Hematopoietic multipotent progenitor cell treated with erythropoietin and hydrocortisone succinate and interleukin-3 and kit ligand, for 4 days (in vitro differentiated cells): Measurements from ENCODE around the gene CREB5.
A peak's percentile ranks its signal among the peaks of the same experiment; 100 is the strongest.
"Not testable (repeated sequence)": the region's sequence is repeated elsewhere in the genome, so short reads cannot be mapped to it uniquely, and the experiment has no call there.

Source experiments
- DNase-seq: peaks from one replicate; pipeline ENCODE4 v3.0.0-alpha.2; 2015

Gene CREB5

DNA sequence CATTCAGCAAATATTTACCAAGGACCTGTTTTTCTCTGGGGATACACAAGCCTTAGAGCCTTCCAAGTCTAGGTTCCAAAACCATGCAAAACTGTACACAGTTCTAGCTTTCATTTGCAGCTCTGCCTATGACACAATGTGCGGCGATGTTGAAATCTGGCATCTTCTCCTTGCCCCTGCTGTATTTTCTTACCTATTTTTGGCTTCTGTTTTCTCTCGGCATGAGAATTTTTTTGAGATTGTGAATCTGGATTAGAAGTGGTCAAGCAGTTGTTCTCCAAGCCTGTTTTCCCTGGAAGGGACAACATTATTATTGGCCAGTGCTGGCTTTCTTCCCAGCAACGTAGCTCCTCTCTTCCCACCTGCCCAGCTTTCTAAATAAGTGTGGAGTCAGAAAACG, 176.3 kb downstream of the CREB5 start:
- DNase-seq = no peak

DNA sequence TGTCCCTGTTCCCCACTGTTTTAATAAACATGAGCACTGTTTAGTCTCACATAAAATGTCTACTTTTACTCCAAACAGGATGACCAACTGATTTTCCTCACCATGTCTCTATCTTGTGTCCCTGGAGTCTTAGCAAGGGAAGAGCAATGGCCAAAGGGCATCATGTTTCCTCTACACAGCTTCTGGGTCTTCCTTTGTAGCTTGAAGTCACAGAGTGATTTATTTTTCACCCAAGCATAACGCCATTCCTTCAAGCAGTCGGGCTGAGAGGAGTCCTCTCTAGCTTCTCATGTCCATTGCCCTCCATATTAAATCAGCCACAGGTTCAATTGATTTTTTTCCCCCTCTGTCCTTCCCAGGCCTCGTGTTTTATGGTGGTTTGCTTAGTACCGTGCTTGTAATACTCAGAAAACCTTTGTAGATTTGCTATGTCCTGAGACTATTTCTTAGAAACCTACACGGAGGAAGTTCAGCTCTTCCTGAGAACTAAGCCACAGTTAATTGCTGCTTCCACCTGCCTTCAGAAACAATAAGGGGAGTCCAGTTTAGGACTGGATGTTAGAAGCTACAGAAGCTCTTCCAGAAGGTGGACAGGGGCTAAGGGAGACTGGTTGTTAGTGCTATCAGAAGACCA, 178.8 kb downstream of the CREB5 start:
- DNase-seq = no peak

DNA sequence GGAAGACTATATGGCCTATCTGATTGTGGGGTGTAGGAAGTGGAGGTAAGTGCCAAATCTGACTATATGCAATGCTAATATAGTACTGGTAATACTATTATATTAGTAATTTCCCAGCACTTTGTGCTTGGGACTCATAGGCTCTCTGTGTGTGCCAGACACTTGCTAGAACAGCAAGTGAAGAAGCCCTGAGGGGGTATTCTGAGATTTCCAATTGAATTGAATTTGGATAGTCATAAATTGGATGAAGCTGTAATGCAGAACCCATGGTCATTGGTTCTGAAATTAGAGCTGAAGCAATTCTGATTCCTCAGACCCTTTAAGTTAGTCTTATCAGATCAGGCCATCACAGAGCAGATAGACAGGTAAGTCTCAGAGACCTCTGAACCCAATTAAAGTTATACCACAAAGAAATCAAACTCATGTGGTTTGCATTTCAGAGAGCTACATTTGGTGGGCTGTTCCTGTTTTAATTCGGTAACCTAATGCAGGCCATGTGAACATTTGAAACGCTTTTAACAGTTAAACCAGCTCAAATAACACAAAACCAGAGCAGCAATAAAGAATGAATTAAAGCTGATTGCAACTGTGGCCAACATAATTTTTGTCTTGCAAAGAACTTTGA, 179.5 kb downstream of the CREB5 start:
- DNase-seq = no peak

DNA sequence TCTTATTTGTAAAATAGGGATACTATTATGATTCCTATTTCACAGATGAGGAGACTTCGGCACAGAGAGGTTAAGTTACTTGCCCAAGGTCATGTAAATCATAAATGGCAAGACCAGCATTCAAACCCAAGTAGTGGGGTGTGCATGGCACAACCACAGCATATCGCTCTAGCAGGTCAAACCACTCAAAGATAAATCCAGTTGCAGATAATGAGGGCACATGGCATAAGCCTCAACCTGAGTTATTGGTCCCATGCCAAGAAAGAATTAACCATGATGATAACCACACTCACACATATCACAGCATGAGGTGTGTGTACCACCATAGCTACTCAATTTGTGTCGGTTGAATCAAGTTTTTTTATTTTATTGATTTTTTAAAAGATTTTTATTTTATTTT, 180.5 kb downstream of the CREB5 start:
- DNase-seq = no peak

DNA sequence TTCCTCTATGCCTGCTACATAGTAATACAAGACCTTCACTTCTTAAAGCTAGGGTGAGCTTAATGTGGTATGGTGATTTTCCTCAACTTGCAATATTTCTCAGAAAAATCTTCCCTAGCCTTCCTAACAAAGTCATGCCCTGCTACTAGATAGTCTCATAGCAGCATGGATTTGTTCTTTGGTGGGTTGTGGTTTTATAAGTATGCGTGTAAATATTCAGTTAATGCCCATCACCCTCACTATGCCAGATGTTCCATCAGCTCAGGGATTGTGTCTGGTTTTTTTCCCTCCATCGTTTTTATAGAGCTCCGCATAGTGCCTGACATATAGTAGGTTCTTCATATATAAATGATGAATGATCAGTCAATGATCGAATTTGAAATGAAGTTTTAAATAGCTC, 182.8 kb downstream of the CREB5 start:
- no peak for DNase-seq

DNA sequence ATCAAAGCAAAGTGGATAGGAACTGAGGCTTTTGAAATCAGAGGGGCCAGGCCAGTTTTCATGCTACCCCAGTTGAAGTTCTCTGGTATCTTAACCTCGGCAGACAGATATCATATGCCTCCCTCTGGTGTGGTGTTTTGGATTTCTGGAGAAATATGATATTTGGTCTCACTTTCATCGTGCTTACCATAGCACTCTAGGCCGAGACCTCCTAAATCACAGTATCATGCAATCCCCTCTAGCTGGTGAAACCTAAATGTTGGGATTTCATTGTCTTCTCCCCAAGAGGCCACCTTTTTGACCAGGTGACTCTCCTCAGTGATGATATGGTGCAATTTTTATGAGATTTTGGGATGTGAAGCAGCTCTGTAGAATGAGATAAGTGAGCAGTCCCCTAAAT, 183.5 kb downstream of the CREB5 start:
- no peak for DNase-seq

DNA sequence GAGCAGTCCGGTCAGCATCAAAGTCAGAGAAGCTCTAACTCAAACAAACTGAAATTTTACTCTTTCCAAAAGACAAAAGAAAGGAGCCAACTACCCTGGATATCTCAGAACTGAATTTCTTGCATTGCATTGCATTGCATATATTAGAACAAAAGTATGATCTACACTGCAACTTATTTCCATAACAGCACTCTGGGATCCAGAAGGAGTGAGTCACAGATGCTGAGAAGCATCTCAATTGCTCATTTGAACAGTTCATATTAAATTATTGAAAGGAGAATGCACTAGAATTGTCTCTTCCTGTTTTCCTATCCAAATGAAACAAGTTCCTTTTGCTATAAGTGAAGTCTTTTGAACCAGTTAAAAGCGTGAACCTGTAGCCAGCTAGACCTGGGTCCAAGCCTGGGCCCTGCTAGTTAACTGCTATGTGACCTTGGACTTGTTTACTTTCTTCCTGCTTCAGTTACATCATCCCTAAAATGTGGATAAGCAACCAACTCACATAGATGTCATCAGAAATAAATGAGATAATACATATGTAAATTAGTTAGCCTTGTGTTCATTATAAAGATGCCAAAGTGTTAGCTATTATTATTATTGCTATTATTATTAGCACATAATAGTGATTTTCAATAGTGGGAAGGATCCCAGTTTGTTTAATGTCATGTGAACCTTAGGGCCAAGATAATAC, 184.1 kb downstream of the CREB5 start:
- DNase-seq = no peak

DNA sequence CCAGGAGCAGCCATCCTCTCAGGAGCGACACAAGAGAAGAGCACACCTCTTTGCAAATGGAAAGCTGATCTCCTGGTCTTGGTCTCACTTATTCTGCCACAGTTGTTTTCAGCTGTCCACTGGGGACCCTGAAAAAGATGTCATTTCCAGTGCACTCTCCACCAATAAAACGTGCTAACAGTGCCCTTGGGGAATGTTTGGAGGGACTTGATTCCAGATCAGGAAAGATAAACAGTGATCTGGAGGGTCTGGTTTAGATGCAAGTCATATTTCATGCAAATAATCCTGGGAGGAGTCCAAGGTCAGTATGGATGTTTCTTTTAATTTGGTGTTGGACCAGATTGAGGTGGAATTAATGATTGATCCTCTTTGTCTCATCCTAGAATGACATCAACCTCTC, 185.0 kb downstream of the CREB5 start:
- no peak for DNase-seq

DNA sequence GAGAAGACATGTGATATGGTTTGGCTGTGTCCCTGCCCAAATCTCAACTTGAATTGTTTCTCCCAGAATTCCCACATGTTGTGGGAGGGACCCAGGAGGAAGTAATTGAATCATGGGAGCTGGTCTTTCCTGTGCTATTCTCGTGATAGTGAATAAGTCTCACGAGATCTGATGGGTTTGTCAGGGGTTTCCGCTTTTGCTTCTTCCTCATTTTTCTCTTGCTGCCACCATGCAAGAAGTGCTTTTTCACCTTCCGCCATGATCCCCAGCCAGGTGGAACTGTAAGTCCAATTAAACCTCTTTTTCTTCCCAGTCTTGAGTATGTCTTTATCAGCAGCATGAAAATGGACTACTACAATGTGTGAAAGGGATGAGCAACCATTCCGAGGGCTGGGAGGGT, 185.7 kb downstream of the CREB5 start:
- DNase-seq = not testable (repeated sequence)

DNA sequence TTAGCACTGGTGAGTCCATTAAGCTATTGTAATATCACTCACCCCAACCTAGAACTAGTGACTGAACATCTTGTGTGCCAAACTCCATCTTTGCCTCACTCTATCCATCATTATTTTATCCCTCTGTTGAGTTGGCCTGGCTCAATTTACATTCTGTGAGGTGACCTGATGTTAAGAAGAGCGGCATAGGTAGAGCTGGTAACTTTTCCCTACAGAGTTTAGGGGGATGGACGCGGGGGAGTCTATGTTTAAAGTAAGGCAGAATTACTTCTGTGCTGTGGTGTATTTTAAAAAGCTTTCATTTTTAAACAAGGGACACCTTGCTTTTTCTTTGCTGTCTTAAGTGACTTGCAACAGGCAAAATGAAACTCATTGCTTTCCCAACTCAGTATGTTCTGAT, 186.3 kb downstream of the CREB5 start:
- DNase-seq = no peak

DNA sequence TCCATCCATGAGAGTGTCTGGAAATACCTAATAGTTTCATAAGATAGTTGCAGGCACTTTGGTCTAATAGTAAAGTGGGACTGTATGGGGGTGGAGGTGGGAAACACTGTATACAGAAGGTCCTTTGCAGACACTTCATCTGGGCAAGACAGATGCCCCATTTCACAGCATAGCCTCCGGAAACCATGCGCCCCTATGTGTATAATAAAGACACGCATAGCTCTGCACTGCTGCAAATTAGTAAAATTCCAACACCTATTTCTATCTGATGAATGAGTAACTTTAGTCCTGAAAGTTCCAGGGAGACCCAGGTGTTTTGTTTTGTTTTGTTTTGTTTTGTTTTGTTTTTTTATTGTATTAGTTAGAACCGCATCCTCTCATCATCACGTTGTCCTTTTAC, 187.1 kb downstream of the CREB5 start:
- no peak for DNase-seq

DNA sequence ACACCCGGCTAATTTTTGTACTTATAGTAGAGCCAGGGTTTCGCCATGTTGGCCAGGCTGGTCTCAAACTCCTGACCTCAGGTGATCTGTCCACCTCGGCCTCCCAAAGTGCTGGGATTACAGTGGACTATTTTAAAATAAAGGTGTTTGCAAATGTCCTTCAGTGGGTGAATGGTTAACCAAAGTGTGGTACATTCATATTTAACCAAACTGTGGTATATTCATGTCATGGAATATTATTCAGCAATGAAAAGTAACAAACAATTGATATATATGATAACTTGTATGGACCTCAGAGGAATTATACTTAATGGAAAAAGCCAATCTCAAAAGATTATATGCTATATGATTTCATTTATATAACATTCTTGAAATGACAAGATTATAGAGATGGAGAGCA, 190.0 kb downstream of the CREB5 start:
- no peak for DNase-seq

DNA sequence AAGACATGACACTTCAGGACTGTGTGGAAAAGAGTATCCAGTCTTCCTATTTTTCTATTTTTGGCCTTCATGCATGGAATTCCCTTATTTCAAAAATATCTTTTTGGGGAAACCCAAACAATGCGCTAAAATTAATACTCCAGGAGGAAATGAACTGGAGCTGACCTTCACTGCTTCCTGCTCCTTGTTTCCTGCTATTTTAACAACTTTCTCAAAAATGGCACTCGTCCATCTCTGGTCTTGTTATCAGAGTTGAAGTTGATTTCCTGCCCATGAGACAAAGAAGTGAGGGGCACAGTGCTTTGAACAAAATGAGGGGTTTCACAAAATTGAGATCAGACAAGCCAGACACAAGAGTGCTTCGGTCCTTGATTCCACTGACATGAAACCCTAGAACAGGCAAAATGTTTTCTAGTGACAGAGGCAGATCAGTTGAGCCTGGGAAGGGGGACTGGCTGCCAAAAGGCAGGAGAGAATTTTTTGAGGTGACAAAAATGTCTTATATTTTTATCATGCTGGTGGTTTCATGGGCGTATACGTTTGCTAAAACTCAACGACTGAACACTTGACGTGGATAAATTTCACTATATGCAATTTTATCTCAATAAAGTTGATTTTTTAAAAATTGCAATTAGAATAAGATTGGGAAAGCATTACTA, 193.2 kb downstream of the CREB5 start:
- DNase-seq = peak; percentile 50

DNA sequence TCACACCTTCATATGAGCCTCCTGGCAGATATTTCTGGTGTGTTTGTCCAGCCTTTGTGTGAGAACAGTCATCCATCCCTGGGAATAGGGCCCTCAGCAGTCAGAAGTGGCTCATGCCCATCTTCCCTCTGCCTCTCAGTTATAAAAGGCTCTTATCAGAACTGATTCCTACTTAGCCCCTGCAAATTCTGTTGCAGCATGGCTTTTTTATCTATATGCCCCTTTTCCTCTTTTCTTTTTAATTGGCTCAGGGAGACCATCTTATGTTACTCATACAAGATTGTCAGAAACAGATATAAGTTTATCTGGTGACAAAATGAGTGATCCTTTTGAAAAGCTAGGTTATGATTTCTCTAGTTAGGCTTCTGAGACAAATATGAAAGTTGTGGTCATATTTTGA, 194.1 kb downstream of the CREB5 start:
- DNase-seq = peak; percentile 78

DNA sequence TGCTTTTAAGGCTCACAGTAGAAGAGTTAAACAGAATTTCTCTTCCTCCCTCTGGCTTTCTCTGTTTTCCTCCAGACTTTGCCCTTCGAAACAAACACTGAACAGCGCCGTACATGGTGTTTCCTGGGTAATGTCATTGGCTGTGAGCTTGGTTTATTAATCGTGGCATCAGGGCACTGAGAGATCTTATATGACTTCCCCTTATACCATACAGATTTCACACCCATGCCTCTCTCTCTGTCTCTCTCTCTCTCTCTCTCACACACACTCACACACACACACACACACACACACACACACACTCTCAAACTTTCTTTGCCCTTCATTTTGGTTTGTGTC, 195.5 kb downstream of the CREB5 start:
- peak; percentile 84 for DNase-seq

DNA sequence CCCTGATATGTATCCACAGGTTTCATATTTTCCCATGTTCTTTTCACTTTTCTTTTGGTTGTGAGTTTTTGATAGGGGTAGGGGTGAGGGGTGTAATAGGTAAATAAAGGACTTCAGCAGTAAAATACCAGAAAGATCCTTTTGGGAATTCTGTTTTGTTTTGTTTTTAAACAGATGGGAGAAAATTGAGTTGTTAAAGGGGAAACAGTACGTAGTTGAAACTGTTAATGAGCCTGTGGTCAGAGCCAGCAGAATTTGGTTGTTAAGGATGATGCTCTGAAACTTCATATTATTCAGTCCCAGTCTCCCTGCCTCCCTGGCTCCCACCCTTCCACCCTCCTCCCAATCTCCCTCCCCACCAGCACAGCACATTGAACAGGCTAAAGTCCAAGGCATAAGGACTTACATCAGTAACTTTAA, 195.9 kb downstream of the CREB5 start:
- no peak for DNase-seq

DNA sequence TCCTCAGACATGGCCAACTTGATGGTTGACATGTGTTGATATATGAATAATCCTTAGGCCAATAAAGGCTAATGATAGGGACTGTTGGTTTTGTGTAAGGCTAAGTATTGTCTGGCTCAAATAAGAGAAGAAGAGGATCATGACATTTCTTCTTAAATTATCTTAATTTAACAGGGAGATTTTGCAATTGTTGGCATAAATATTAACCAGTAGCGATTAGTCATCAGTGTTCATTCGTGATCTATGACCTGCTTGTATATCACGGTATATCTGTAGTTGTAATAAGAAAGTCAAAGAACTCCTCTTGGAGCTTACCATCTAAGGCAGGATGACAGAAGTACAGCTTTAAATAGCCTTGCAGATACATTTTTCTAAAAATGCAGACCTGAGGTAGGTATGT, 196.4 kb downstream of the CREB5 start:
- DNase-seq = no peak

DNA sequence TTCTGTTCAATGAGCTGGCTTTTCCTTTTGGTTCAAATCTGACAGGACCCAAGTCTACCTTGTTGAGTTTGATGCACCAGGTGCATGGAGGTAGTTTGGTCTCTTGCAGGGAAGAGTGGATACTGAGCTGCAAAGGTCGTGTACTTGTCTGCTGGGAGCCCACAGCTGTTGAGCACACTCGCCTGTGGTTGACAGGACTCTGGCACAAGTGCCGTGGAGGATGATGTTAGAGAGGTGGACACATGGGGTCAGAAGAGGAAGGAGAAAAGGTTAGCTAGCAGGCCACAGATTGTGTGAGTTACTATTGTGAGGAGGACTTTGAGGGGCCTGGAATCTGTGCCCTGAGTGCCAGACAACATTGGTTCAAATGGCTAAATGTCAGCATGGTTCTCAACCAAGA, 197.3 kb downstream of the CREB5 start:
- no peak for DNase-seq

DNA sequence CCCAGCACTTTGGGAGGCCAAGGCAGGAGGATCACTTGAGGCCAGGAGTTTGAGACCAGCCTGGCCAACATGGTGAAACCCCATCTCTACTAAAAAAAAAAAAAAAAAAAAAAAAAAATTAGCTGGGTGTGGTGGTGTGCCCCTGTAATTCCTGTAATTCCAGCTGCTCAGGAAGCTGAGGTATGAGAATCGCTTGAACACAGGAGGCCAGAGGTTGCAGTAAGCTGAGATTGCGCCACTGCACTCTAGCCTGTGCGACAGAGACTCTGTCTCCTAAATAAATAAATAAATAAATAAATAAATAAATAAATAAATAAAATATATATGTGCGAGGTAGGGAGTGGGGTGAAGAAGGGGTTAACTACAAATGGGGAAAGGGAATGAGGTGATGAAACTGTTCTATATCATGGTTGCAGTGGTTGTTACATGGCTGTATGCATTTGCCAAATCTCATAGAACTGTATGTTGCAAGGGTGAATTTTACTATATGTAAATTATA, 199.1 kb downstream of the CREB5 start:
- DNase-seq = not testable (repeated sequence)

DNA sequence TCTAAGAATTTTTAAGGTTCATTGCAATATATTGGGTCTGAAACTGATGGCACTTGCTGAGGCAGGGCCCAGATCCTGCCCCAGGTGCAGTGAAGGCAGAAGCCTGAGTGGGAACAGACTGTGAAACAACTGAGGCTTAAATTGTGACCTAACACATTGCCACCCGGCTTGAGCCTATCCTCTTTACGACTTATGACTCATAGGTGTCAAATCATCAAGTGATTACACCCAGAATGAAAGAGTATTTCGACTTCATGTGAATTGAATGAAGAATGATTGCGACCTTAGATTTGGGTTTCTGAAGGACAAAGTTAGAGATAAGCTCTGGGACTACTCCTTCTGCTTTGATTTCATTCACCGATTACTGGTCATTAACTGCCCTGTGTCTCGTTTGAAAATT, 200.9 kb downstream of the CREB5 start:
- no peak for DNase-seq

DNA sequence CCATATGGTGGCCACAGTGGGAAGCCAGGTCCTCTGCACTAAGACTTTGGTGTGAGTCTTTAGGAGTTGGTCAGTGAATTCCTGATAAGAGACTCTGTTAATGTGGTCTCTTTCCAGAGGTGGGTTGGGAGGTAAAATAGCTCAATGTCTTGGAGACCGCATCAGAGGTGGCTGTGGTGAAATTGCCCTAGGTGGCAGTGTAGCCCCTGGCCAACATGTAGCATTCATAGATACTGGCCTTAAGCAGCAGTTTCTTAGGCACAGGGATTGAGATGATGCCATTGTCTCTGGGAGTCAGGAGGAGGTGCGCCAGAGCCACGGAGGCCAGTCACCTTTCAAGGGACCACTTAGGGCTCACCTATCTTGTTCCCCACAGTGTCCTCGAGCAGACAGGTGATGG, 202.8 kb downstream of the CREB5 start:
- peak; percentile 24 for DNase-seq

DNA sequence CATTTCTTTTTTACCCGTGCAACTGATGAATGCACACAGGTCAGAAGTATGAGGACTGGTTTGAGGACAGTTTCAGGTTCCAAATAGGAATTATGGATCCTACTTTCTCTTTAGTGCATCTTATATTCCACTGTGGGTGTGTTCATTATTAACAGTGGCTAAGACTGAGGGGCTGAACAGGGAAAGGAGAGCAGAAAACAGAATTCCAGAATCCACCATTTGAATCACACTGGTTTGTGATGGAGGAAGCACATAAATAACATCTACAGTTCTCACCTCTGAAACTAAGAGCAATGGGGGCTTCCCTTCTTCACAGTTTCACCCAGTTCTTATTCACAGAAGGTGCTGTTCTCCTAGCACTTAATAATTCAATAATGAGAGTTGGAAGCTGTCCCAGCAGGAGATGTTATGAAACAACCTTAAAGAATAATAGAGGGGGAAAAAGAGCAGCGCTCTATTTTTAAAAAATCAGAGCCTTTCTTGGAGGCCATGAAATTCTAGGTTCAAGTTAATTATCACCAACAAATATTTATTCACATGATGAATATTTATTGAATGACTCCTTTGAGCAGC, 205.1 kb downstream of the CREB5 start:
- no peak for DNase-seq

DNA sequence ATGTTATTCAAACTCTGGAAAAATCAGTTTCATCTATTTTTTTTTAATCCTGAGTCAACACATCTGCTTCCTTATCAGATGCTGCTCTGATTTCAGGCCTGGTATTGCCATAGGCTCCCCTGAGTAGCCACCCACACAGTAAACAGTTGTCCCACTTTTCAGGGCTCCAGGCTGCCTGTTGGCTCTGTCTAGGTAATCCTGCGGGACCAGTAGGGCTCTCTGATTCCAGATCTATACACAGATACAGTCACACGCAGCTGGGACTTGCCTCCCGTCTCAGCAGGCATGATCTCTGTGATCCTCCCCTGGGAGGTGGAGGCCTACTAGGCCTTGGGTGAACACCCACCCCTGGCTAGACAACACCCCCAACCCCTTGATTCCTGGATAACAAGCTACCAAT, 206.1 kb downstream of the CREB5 start:
- DNase-seq = no peak

DNA sequence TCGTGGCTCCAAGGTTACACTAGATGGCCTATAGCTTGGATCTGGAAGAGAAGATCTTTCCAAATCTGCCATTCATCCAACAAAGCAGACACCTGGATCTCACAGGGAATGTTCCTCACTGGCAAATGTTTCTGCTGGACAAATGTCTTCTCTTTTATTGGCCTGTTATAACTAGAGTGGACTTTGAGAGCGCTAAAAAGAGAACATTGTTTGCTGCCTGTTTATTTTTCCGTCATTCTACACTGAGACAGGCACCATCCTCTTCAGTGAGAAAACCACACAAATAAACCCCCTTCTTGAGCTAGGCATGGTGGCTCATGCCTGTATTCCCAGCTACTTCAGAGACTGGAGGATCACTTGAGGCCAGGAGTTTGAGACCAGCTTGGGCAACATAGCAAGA, 206.9 kb downstream of the CREB5 start:
- no peak for DNase-seq
